A673 (cell line): ENCODE measurements around the gene SLFN13.

ENCODE experiments used
- CTCF ChIP-seq: fragments of 300-800, 200-600 bp; sonication (generic); conservative IDR thresholded peaks from 2 replicates; pipeline ENCODE4 v1.5.1; 2017; ENCODE audit warnings: low read depth, mild to moderate bottlenecking, antibody characterized with exemption, low read length, moderate library complexity, mixed read lengths
- EZH2 ChIP-seq: fragments of 200-600 bp; sonication (generic); IDR thresholded peaks from 2 replicates; pipeline ENCODE4 v1.6.1; 2017; ENCODE audit warnings: borderline replicate concordance, low read depth, mild to moderate bottlenecking, mixed read lengths, antibody characterized with exemption, low read length; ENCODE audit not compliant: poor library complexity, severe bottlenecking

GRCh38 chr17:35496451-35497290, 48.1 kb upstream of the SLFN13 start:
- TF ChIP-seq CTCF (no peak), EZH2 (no peak)
